UCSD-AML1 (cell line): ENCODE measurements around the gene PCNA.

Source experiments
- DNase-seq: peaks from one replicate; lab custom pipeline; 2025; ENCODE audit not compliant: unreplicated experiment; lab: John Stamatoyannopoulos, UW

The PCNA gene

DNA sequence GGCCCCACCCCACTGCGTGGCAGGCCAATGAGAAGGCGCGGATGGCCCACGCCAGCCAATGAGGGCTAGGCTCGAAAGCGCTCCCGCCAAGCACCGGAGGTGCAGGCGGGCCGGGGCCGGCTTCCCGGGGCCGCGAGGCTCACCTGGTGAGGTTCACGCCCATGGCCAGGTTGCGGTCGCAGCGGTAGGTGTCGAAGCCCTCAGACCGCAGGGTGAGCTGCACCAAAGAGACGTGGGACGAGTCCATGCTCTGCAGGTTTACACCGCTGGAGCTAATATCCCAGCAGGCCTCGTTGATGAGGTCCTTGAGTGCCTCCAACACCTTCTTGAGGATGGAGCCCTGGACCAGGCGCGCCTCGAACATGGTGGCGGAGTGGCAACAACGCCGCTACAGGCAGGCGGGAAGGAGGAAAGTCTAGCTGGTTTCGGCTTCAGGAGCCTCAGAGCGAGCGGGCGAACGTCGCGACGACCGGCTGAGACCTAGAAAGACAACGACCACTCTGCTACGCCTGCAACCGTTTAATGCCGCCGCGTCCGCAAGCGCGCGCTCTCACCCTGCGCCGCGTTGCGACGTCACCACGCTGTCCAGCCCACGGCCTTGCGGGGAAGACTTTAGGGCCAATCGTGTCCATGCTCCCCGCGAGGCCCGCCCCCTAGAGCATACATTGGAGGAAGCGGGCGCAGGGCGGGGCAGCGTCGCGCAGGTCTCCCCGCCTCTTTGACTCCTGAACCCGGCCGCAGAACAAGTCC is at the start of gene PCNA:
TSS of gene PCNA (minus strand) at position 524 of the 750 bp plus-strand sequence. CDS start at position 364, 160 bp downstream.
- DNase-seq = peak; percentile 99

- peak; percentile 82 for DNase-seq
These were observed 49.1 kb upstream of the PCNA start for GRCh38 chr20:5168651-5169396.

DNA sequence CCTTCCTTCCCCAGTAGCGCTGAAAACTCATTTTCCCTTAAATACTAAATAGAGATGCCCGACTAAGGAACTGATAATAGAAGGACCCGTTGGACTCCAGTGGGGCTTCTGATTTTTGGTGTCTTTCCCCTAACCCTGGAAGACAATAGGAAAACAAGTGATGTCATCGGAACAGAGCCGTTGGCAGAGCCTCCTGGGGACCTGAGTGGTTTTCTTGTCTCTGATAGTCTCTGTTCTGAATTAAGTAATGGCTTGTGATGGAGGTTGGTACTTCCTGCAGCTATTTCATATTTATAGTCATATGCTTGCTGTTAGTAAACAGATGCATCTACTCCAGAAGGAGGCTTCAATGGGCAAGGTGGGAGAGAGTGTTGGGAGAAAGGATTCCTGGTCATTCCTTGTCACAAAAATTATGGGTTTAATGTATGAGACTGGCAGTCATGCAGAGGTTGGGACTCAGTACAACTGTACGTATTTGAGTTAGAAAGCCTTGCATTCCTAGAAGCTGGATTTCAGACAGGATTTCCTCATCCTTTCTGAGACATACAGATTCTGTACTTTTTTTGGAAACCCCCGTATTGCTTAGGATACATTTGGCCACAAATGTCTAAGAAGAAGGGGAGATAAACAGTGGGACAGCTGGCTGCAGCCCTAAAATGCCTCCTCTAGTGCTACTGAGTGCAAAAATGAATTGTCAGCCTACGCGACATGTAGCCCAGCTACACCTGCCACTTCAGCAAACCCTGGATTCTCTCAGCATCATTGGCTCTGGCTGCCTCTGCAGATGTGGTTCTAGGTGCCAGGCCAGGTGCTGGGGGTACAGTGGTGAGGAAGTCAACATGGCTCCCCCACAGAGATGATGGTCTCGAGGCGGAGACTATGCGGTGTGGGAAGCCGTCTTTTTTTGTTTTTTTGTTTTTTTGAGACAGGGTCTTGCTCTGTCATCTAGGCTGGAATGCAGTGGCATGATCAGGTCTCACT is 45.2 kb upstream of the PCNA start:
- DNase-seq = no peak

DNA sequence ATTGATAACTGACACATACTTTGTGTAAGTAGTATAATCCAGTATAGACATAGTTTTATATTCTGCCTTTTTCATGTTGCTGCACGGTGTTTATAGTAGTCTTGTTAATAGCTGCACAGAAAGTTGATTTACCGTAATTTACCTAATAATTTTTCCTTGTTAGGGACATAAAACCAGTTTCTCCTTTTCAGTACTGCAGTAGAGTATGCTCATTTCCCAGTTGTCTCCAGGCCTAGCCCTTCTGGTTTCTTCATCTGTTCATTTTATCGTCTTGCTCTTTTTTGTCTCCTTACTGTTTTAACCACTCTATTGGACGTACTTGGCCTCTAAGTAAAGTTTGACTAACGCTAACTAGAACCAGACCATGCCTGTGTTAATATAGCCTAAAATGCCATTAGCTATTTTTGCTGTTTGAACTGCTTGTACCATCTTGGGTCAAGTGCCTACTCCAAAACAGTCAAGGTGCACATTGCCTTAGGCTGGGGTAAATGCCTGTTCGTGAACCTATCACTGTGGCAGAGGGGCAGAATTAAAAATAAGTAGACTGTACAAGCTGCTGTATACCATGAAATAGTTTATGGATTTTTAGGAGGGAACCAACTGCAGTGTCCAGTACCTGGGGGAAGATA is 41.9 kb upstream of the PCNA start:
- DNase-seq = no peak

DNA sequence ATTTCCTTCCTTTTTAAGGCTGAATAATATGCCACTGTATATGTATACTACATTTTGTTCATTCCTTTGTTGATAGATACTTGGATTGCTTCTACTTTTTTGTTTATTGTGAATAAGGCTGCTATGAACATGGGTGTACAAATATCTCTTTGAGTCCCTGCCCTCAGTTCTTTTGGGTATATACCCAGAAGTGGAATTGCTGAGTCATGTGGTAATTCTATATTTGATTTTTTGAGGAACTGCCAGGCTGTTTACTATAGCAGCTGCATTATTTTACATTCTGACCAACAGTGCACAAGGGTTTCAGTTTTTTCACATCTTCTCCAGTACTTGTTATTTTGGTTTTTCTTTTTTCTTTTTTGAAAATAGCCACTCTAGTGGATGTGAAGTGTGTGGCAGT is 41.1 kb upstream of the PCNA start:
- DNase-seq = no peak

DNA sequence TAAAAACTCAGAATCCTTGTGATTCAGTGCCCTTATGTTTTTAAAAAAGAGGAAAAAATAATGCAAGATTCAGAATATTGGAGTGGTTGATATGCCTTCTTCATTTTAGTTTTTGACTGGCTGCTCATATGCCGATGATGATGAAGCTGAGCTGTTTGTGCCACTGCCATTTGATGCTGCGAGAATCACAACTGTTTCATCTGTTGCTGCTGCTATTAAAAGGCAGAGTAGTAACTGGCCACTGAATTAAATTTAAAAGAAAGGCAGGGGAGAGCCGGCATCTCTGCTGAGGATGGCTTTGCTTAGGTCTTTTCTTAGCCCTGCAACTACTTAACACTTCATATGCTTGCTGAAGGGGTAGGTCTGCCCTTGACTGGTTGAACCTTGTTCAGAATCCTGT is 40.2 kb upstream of the PCNA start:
- DNase-seq = no peak

DNA sequence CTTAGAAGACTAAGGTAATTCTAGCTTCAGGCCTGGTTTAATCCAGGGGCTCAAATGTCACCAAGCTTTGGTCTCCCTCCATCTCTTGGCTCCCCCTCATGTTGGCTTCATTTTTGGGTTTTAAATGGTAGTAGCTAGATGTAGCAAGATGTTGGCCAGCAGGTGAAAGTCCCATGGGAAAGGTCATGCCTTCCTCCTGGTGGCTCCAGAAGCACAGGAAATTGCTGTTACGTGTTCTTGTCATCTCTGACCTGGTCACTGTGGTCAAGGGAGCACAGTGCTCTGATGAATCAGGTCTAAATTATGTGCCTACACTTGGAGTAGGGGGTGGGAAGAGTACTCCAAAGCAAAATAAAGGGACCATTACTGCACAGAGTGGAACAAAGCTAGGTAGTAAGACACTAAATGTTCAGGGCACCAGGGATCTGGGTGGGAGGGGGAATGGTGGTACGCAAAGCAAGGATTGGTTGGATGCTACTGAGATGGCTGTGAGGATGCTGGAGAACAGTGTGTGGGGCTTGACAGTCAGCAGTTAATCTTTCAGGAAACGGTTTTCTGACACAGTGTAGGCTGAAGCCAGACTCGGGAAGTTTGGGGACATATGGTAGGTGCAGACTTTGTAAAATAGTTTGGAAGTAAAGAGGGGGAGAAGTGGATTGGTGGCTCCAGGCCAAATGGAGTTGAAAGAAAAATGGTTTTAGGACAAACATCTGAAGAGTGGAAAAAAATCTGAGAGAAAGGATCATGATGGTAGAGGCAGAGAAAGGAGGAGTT is 37.1 kb upstream of the PCNA start:
- DNase-seq = no peak

GRCh38 chr20:5155404-5155803 is 35.6 kb upstream of the PCNA start:
- DNase-seq = no peak

GRCh38 chr20:5154543-5154925 is 34.8 kb upstream of the PCNA start:
- DNase-seq = no peak

DNA sequence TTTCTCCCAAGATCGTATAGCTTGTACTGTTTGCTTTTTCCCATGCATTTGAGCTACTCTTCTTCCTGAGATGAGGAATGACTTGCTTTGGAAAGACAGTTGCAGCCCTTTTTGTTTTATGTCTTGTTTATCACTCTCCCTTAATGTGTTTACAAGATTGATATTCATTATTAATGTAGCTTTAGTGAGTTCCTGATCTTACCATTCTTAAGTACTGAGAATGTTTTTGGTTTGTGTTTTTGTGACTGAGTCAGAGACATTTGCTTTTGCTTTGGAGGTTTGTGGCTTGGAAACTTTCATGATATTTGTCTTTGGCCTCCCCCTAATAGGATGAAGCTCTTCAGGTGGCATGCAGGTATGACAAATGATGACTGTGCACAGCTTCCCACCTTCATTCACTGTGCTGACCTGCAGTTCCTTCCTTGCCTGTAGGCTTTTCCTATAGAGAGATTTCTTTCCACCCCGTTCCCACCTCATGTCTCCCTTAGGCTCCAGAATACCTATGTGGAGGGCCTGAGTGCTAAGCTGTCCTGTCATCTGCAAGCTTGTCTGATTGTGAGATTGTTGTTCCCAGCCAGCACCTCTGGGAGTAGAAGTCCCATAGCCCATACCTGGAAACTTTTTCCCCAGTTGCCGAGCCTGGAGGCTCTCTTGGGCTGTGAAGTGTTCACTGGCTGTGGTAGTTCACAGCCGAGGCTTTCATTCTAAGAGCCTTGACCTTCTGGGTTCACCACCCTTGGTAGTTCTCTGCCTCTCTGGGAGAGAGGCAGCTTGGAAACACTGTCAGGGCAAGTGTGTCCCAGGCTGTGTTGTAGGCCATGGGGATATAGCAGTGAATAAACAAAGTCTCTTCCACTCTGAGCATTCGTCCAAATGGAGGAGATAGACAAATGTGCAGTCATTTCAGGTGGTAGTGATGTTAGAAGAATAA is 34.1 kb upstream of the PCNA start:
- no peak for DNase-seq

GRCh38 chr20:5153152-5153467 is 33.4 kb upstream of the PCNA start:
- no peak for DNase-seq

- no peak for DNase-seq
These were observed 30.7 kb upstream of the PCNA start for GRCh38 chr20:5150226-5151076.

- DNase-seq = no peak
These were observed 30.1 kb upstream of the PCNA start for GRCh38 chr20:5149892-5150225.

DNA sequence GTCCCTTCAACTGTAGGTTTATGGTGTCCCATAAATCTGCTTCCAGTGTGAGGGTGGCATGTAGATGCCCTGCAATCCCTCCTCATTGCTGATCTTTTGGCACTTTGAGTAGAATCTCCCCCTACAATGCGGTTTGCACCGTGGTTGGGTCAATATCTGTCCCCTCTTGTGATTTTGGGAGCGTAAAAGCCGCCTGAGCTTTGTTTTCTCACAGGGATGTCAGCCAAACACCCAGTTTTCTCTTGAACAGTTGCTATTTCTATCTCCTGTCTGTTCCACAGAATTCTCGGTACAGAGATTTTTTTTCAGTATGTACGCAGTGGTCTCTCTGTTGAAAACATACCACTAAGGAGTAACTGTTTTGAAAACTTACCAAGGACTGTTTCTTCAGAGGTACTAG is 28.8 kb upstream of the PCNA start:
- DNase-seq = no peak

DNA sequence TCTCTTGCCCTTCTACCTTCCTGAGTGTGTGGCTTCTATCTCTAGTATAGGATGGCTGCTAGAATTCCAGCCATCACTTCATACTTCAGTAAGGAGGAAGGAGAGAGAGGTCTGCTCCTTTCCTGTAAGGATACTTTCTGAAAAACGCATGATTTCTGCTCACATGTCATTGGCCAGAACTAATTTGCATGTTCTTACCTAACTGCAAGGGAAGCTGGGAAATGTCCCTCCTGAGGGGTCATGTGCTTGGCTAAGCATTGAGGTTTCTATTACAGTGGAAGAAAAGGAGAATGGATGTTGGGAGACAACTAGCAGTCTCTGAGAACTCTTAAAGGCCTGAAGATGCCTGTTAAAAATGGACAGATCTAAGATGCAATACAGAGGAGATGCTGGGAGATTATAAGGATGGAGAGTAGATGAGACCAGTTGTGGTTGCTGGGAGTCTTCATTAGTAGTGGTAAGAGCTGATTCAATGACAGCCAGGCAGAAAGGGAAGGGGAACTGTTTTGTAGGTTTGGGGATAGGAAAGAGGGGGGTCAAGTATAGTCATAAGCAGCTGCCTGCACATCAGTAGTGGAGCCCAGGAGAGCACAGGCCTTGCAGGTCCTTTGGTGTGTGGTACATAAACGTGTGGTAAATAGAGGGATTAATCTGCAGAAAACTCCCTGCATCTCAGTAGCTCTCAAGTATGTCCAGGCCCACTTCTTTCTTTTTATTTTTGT is 27.3 kb upstream of the PCNA start:
- DNase-seq = no peak

GRCh38 chr20:5146099-5146668 is 26.4 kb upstream of the PCNA start:
- no peak for DNase-seq

GRCh38 chr20:5145365-5146098 is 25.8 kb upstream of the PCNA start:
- no peak for DNase-seq
